Astrocyte (in vitro differentiated cells and primary cell): Measurements from ENCODE around the gene ASB4. TPM values are rescaled to one million over a fixed set of nuclear protein-coding genes. Genes with fewer than 3 reads are reported as not detected.

ENCODE experiments used
- DNase-seq: peaks from one replicate; pipeline ENCODE4 v3.0.0-alpha.2; 2010; ENCODE audit warnings: low read depth
- FAIRE-seq: peaks from 2 replicates; lab custom pipeline; 2011; peaks lifted over from hg19 to GRCh38; lab: Jason Lieb, UNC
- H2AFZ ChIP-seq: 2 replicates; pipeline ENCODE4 v1.6.0; 2012; ENCODE audit warnings: low read depth, low read length, inconsistent platforms
- H3K27ac ChIP-seq: 2 replicates; pipeline ENCODE4 v1.5.1; 2011; ENCODE audit warnings: low read depth, low read length, inconsistent platforms
- H3K27me3 ChIP-seq: 2 replicates; pipeline ENCODE4 v1.6.0; 2011; ENCODE audit warnings: low read length, inconsistent platforms; ENCODE audit not compliant: insufficient read depth
- H3K36me3 ChIP-seq: 2 replicates; pipeline ENCODE4 v1.5.1; 2011; ENCODE audit warnings: low read length, inconsistent platforms; ENCODE audit not compliant: insufficient read depth
- H3K4me1 ChIP-seq: 2 replicates; pipeline ENCODE4 v1.5.1; 2011; ENCODE audit warnings: low read length, inconsistent platforms; ENCODE audit not compliant: insufficient read depth
- H3K4me2 ChIP-seq: 2 replicates; pipeline ENCODE4 v1.6.0; 2012; ENCODE audit warnings: low read length, inconsistent platforms
- H3K4me3 ChIP-seq: 2 replicates; pipeline ENCODE4 v1.5.1; 2011; ENCODE audit warnings: low read depth, mild to moderate bottlenecking, low read length, inconsistent platforms; ENCODE audit not compliant: insufficient read depth
- H3K79me2 ChIP-seq: 2 replicates; pipeline ENCODE4 v1.6.0; 2012; ENCODE audit warnings: mild to moderate bottlenecking, low read length, inconsistent platforms; ENCODE audit not compliant: insufficient read depth
- H3K9ac ChIP-seq: 2 replicates; pipeline ENCODE4 v1.6.0; 2012; ENCODE audit warnings: mild to moderate bottlenecking, low read length, inconsistent platforms
- H3K9me3 ChIP-seq: 2 replicates; pipeline ENCODE4 v1.5.1; 2012; ENCODE audit warnings: low read depth, mild to moderate bottlenecking, low read length, inconsistent platforms; ENCODE audit not compliant: insufficient read depth
- H4K20me1 ChIP-seq: 2 replicates; pipeline ENCODE4 v1.6.0; 2012; ENCODE audit warnings: low read length, inconsistent platforms; ENCODE audit not compliant: insufficient read depth
- H3K27ac Mint-ChIP-seq: one replicate; pipeline ENCODE4 v1.8.0; 2021; ENCODE audit warnings: mild to moderate bottlenecking, mixed read lengths; ENCODE audit not compliant: unreplicated experiment
- H3K27me3 Mint-ChIP-seq: one replicate; pipeline ENCODE4 v1.8.0; 2021; ENCODE audit warnings: low read depth, mixed read lengths; ENCODE audit not compliant: unreplicated experiment
- H3K36me3 Mint-ChIP-seq: one replicate; pipeline ENCODE4 v1.8.0; 2021; ENCODE audit warnings: low read depth, mixed read lengths; ENCODE audit not compliant: unreplicated experiment
- H3K4me1 Mint-ChIP-seq: one replicate; pipeline ENCODE4 v1.8.0; 2021; ENCODE audit warnings: low read depth, mixed read lengths; ENCODE audit not compliant: unreplicated experiment
- H3K4me3 Mint-ChIP-seq: one replicate; pipeline ENCODE4 v1.8.0; 2021; ENCODE audit warnings: mild to moderate bottlenecking, moderate library complexity, mixed read lengths; ENCODE audit not compliant: unreplicated experiment
- H3K9me3 Mint-ChIP-seq: one replicate; pipeline ENCODE4 v1.8.0; 2021; ENCODE audit warnings: mild to moderate bottlenecking, mixed read lengths; ENCODE audit not compliant: unreplicated experiment
- CTCF ChIP-seq: IDR thresholded peaks from 2 replicates; pipeline ENCODE4 v1.5.1; 2011; ENCODE audit warnings: low read depth, mild to moderate bottlenecking, inconsistent platforms, low read length, moderate library complexity; ENCODE audit not compliant: insufficient read depth
- EZH2 ChIP-seq: IDR thresholded peaks from 2 replicates; pipeline ENCODE4 v1.6.1; 2012; ENCODE audit warnings: mild to moderate bottlenecking, low read length, inconsistent platforms; ENCODE audit not compliant: insufficient read depth
- total RNA-seq: library from RNA; stranded (reverse); gene quantifications from 2 replicates; pipeline ENCODE4 v1.2.1, GENCODE V29; 2021

Gene ASB4
- total RNA-seq, 1 donor from 2014 or later = not detected

- Histone ChIP-seq H3K9me3 (no peaks in the 10 kb centered on the region), H3K36me3 (no peaks in the 10 kb centered on the region), H2AFZ (no peak overlapping the region), H3K27ac (no peak overlapping the region), H3K4me2 (no peak overlapping the region), H3K79me2 (no peaks in the 10 kb centered on the region), H4K20me1 (no peaks in the 10 kb centered on the region), H3K27me3 (peaks cover 4% of the 10 kb centered on the region), H3K4me1 (no peaks in the 10 kb centered on the region), H3K4me3 (no peak overlapping the region), H3K9ac (no peak overlapping the region)
- no peaks in the 10 kb centered on the region for H3K9me3 Mint-ChIP-seq
- H3K4me1 Mint-ChIP-seq = peaks cover 11% of the 10 kb centered on the region
- no peak overlapping the region for H3K27ac Mint-ChIP-seq
- no peak for FAIRE-seq
- TF ChIP-seq CTCF (no peak), EZH2 (no peak)
- no peaks in the 10 kb centered on the region for H3K27me3 Mint-ChIP-seq
- DNase-seq = no peak
- H3K36me3 Mint-ChIP-seq = no peaks in the 10 kb centered on the region
- H3K4me3 Mint-ChIP-seq = no peak overlapping the region
Measured at GRCh38 chr7:95543312-95543711, 57.6 kb downstream of the ASB4 start.

- peaks cover 11% of the 10 kb centered on the region for H3K4me1 Mint-ChIP-seq
- FAIRE-seq = no peak
- Histone ChIP-seq H3K79me2 (no peaks in the 10 kb centered on the region), H3K4me1 (no peaks in the 10 kb centered on the region), H3K27me3 (peaks cover 4% of the 10 kb centered on the region), H3K4me3 (no peak overlapping the region), H2AFZ (no peak overlapping the region), H3K4me2 (no peak overlapping the region), H3K9me3 (no peaks in the 10 kb centered on the region), H3K27ac (no peak overlapping the region), H3K9ac (no peak overlapping the region), H4K20me1 (no peaks in the 10 kb centered on the region), H3K36me3 (no peaks in the 10 kb centered on the region)
- no peak overlapping the region for H3K4me3 Mint-ChIP-seq
- no peaks in the 10 kb centered on the region for H3K27me3 Mint-ChIP-seq
- H3K36me3 Mint-ChIP-seq = no peaks in the 10 kb centered on the region
- H3K27ac Mint-ChIP-seq = no peak overlapping the region
- no peak for TF ChIP-seq CTCF
- no peak for TF ChIP-seq EZH2
- H3K9me3 Mint-ChIP-seq = no peaks in the 10 kb centered on the region
- DNase-seq = no peak
Measured at GRCh38 chr7:95544171-95544570, 58.4 kb downstream of the ASB4 start.

GRCh38 chr7:95545007-95545615, 59.4 kb downstream of the ASB4 start:
- no peaks in the 10 kb centered on the region for H3K79me2 ChIP-seq
- FAIRE-seq = peak; percentile 91
- peak overlapping the region; percentile 54 for H2AFZ ChIP-seq
- peak overlapping the region; percentile 40 for H3K4me3 ChIP-seq
- H3K4me2 ChIP-seq = peak overlapping the region; percentile 79
- peak overlapping the region; percentile 68 for H3K9ac ChIP-seq
- no peaks in the 10 kb centered on the region for H3K36me3 ChIP-seq
- peak overlapping the region; percentile 67 for H3K27ac Mint-ChIP-seq
- H4K20me1 ChIP-seq = no peaks in the 10 kb centered on the region
- TF ChIP-seq EZH2 (no peak), CTCF (peak; percentile 81)
- no peaks in the 10 kb centered on the region for H3K9me3 ChIP-seq
- peaks cover 20% of the 10 kb centered on the region for H3K4me1 Mint-ChIP-seq
- no peak overlapping the region for H3K4me3 Mint-ChIP-seq
- no peaks in the 10 kb centered on the region for H3K36me3 Mint-ChIP-seq
- H3K27me3 Mint-ChIP-seq = no peaks in the 10 kb centered on the region
- peak overlapping the region; percentile 9 for H3K27ac ChIP-seq
- no peaks in the 10 kb centered on the region for H3K27me3 ChIP-seq
- peaks cover 3% of the 10 kb centered on the region for H3K4me1 ChIP-seq
- H3K9me3 Mint-ChIP-seq = no peaks in the 10 kb centered on the region
- DNase-seq = peak; percentile 47
